Muscle of arm (tissue), 12 donors: ENCODE data around the gene NXPE3. TPM values are rescaled to one million over a fixed set of nuclear protein-coding genes. Genes with fewer than 3 reads are reported as not detected.

Source experiments
- DNase-seq: peaks from one replicate; pipeline ENCODE4 v3.0.0-alpha.2; 2013
- polyA plus RNA-seq, 12 donors: library from polyadenylated mRNA; unstranded; fragments of 120-200 nt; gene quantifications; one replicate each; pipeline ENCODE4 v1.2.1, GENCODE V29; 2013; ENCODE audit not compliant: insufficient read length in 12 of 12

The NXPE3 gene
- polyA plus RNA-seq, 12 donors = 13.5 to 27.3 (median 21.2) TPM; not detected in 1

GRCh38 chr3:101796077-101796680, 17.2 kb downstream of the NXPE3 start:
- DNase-seq = no peak

- DNase-seq = no peak
These were observed 22.2 kb downstream of the NXPE3 start for GRCh38 chr3:101801174-101801573.

- no peak for DNase-seq
These were observed 23.2 kb downstream of the NXPE3 start for GRCh38 chr3:101802179-101802578.

- DNase-seq = peak; percentile 68
These were observed 24.3 kb downstream of the NXPE3 start for GRCh38 chr3:101803173-101803782.

GRCh38 chr3:101803939-101804338, 24.9 kb downstream of the NXPE3 start:
- DNase-seq = no peak

GRCh38 chr3:101806491-101806890, 27.5 kb downstream of the NXPE3 start:
- DNase-seq = no peak

GRCh38 chr3:101807888-101808287, 28.9 kb downstream of the NXPE3 start:
- DNase-seq = no peak

GRCh38 chr3:101809178-101810021, 30.4 kb downstream of the NXPE3 start:
- DNase-seq = peak; percentile 30

- peak; percentile 10 for DNase-seq
These were observed 31.0 kb downstream of the NXPE3 start for GRCh38 chr3:101810022-101810418.

GRCh38 chr3:101811875-101812274, 32.9 kb downstream of the NXPE3 start:
- no peak for DNase-seq

GRCh38 chr3:101812895-101813294, 33.9 kb downstream of the NXPE3 start:
- DNase-seq = no peak

GRCh38 chr3:101813817-101814440, 34.9 kb downstream of the NXPE3 start:
- no peak for DNase-seq

- DNase-seq = no peak
These were observed 35.8 kb downstream of the NXPE3 start for GRCh38 chr3:101814835-101815234.

GRCh38 chr3:101816215-101817149, 37.5 kb downstream of the NXPE3 start:
- DNase-seq = no peak

GRCh38 chr3:101817992-101818391, 39.0 kb downstream of the NXPE3 start:
- no peak for DNase-seq

- DNase-seq = no peak
These were observed 40.7 kb downstream of the NXPE3 start for GRCh38 chr3:101819649-101820206.

- no peak for DNase-seq
These were observed 42.5 kb downstream of the NXPE3 start for GRCh38 chr3:101821503-101821902.

GRCh38 chr3:101823525-101823924, 44.5 kb downstream of the NXPE3 start:
- no peak for DNase-seq

GRCh38 chr3:101824702-101825101, 45.7 kb downstream of the NXPE3 start:
- no peak for DNase-seq

GRCh38 chr3:101825904-101826445, 47.0 kb downstream of the NXPE3 start:
- DNase-seq = no peak
